GM12878 (cell line): ENCODE measurements around the gene C15orf39. TPM values are rescaled to one million over a fixed set of nuclear protein-coding genes. Genes with fewer than 3 reads are reported as not detected.

Experiments
- CTCF ChIP-seq, 3 experiments: IDR thresholded peaks in 2 of 3; conservative IDR thresholded peaks in 1 of 3; 2 replicates each; pipeline ENCODE4 v1.5.1; 2011; ENCODE audit warnings: low read depth in 3 of 3, low read length in 3 of 3, mild to moderate bottlenecking in 3 of 3, control low read depth in 2 of 3, moderate library complexity in 2 of 3, inconsistent platforms in 1 of 3, mixed read lengths in 1 of 3; ENCODE audit not compliant: control insufficient read depth in 2 of 3, insufficient read depth in 1 of 3; ENCODE audit errors: extremely low read depth in 1 of 3
- EED ChIP-seq: sonication (generic); IDR thresholded peaks from 2 replicates; pipeline ENCODE4 v1.6.1; 2016; ENCODE audit warnings: antibody characterized with exemption, low read depth
- EGR1 ChIP-seq, 2 experiments: IDR thresholded peaks; 1 replicate in 1 of 2; 2 replicates in 1 of 2; pipeline ENCODE4 v1.6.1; 2011 to 2012; ENCODE audit warnings: low read depth in 2 of 2, low read length in 2 of 2, borderline replicate concordance in 1 of 2, mild to moderate bottlenecking in 1 of 2, moderate library complexity in 1 of 2
- IRF4 ChIP-seq: IDR thresholded peaks from 2 replicates; pipeline ENCODE4 v1.6.1; 2011; ENCODE audit warnings: low read depth, low read length
- MEF2A ChIP-seq: IDR thresholded peaks from 2 replicates; pipeline ENCODE4 v1.6.1; 2011; ENCODE audit warnings: low read depth, mild to moderate bottlenecking, low read length, moderate library complexity; ENCODE audit not compliant: insufficient read depth
- MEF2B ChIP-seq: fragments of 450-650 bp; IDR thresholded peaks from 2 replicates; pipeline ENCODE4 v1.6.1; 2018; ENCODE audit warnings: mild to moderate bottlenecking, moderate library complexity; ENCODE audit not compliant: partially characterized antibody, poor library complexity, severe bottlenecking
- MXI1 ChIP-seq: fragments of 150-350 bp; IDR thresholded peaks from 2 replicates; pipeline ENCODE4 v1.6.1; 2011; ENCODE audit warnings: low read depth, mild to moderate bottlenecking, inconsistent platforms, low read length, improper control_type of control experiment
- NBN ChIP-seq: fragments of 450-650 bp; IDR thresholded peaks from 2 replicates; pipeline ENCODE4 v1.6.1; 2016
- RB1 ChIP-seq: fragments of 450-650 bp; formaldehyde crosslinking; IDR thresholded peaks from 2 replicates; pipeline ENCODE4 v1.6.1; 2017; ENCODE audit warnings: mild to moderate bottlenecking, borderline replicate concordance
- RCOR1 ChIP-seq: conservative IDR thresholded peaks from 2 replicates; pipeline ENCODE4 v1.6.1; 2012; ENCODE audit warnings: low read depth, low read length, improper control_type of control experiment
- RELA ChIP-seq: fragments of 450-650 bp; IDR thresholded peaks from 2 replicates; pipeline ENCODE4 v1.8.0; 2014; ENCODE audit warnings: borderline replicate concordance; ENCODE audit not compliant: partially characterized antibody
- RELB ChIP-seq: fragments of 450-650 bp; IDR thresholded peaks from 2 replicates; pipeline ENCODE4 v1.6.1; 2017; ENCODE audit warnings: low read depth, mild to moderate bottlenecking, moderate library complexity
- SP1 ChIP-seq: IDR thresholded peaks from one replicate; pipeline ENCODE4 v1.6.1; 2011; ENCODE audit warnings: low read depth, low read length
- TCF3 ChIP-seq: IDR thresholded peaks from 2 replicates; pipeline ENCODE4 v1.6.1; 2012; ENCODE audit warnings: low read depth, mild to moderate bottlenecking, low read length, borderline replicate concordance; ENCODE audit not compliant: insufficient read depth
- YY1 ChIP-seq: IDR thresholded peaks from 2 replicates; pipeline ENCODE4 v1.6.1; 2011; ENCODE audit warnings: low read depth, mild to moderate bottlenecking, low read length
- ZNF687 ChIP-seq: fragments of 450-650 bp; IDR thresholded peaks from 2 replicates; pipeline ENCODE4 v1.6.1; 2017; ENCODE audit warnings: mild to moderate bottlenecking, moderate library complexity
- polyA plus RNA-seq, 11 experiments: library from polyadenylated mRNA; depleted of rRNA in 4 of 11; unstranded in 6 of 11; stranded (reverse) in 5 of 11; fragments of >200 nt; fragmentation: Nextera tagmentation in 4 of 11; fragmentation: Illumina TruSeq in 1 of 11; extraction: Ambion mirVana in 4 of 11; extraction: Trizol in 1 of 11; gene quantifications; 1 replicate in 1 of 11; 2 replicates in 10 of 11; pipeline versions ENCODE4 v1.2.1 to v1.2.3, GENCODE V29; 2011 to 2016; ENCODE audit warnings: inconsistent platforms in 2 of 11, missing spikeins in 2 of 11, low read depth in 1 of 11
- total RNA-seq, 4 experiments: library from RNA; depleted of rRNA in 3 of 4; stranded (reverse); fragments of >200 nt in 3 of 4; fragmentation: Illumina TruSeq in 1 of 4; extraction: Trizol in 1 of 4; gene quantifications; 2 replicates each; pipeline versions ENCODE4 v1.2.1 to v1.2.3, GENCODE V29; 2013 to 2021
- TF ChIP-seq, protein P1 (sequence below): fragments of 450-650 bp; IDR thresholded peaks from 2 replicates; pipeline ENCODE4 v1.6.1; 2017; ENCODE audit warnings: borderline replicate concordance

The C15orf39 gene
- total and polyA plus RNA-seq, 10 of the 15 experiments (the other 5 are each of a cell fraction or from before 2014, with no cell fraction given) = 2.3 to 139 (median 33.0) TPM

- TF ChIP-seq RELA = peak; percentile 36
- peak; percentile 40; the same call in 1 of the 2 replicates for TF ChIP-seq ZNF687
- TF ChIP-seq TCF3 = 0 out of 2 replicates have a peak, but pooled peaks have one; percentile 65
- peak; percentile 66 for TF ChIP-seq SP1
- TF ChIP-seq IRF4 = peak; percentile 57; the same call in 1 of the 2 replicates
- TF ChIP-seq, protein P1, sequence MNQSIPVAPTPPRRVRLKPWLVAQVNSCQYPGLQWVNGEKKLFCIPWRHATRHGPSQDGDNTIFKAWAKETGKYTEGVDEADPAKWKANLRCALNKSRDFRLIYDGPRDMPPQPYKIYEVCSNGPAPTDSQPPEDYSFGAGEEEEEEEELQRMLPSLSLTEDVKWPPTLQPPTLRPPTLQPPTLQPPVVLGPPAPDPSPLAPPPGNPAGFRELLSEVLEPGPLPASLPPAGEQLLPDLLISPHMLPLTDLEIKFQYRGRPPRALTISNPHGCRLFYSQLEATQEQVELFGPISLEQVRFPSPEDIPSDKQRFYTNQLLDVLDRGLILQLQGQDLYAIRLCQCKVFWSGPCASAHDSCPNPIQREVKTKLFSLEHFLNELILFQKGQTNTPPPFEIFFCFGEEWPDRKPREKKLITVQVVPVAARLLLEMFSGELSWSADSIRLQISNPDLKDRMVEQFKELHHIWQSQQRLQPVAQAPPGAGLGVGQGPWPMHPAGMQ = no peak
- TF ChIP-seq YY1 = peak; percentile 90
- TF ChIP-seq EGR1 (IDR thresholded peaks at IDR 0.05; ENCODE audit: borderline replicate concordance in 1 of 2, low read depth in 2 of 2, low read length in 2 of 2) = 0 out of 3 replicates have a peak, but pooled peaks of 1 of the 2 experiments have one; percentile 48
- 0 out of 2 replicates have a peak, but pooled peaks have one; percentile 39 for TF ChIP-seq RCOR1
- TF ChIP-seq MEF2B = peak; percentile 26
- peak; percentile 37; the same call in 1 of the 2 replicates for TF ChIP-seq RELB
- TF ChIP-seq RB1 = peak; percentile 69; the same call in 1 of the 2 replicates
- TF ChIP-seq NBN = peak; percentile 84
- peak; percentile 65; the same call in 1 of the 2 replicates for TF ChIP-seq EED
- peak; percentile 97 for TF ChIP-seq MXI1
- TF ChIP-seq CTCF (IDR thresholded peaks at IDR 0.05 in 2 of 3, conservative IDR thresholded peaks at IDR 0.05 in 1 of 3; ENCODE audit: control insufficient read depth in 2 of 3, extremely low read depth in 1 of 3, insufficient read depth in 1 of 3, low read depth in 3 of 3, low read length in 3 of 3) = peak; percentile 96 to 99 (median 98); a peak in 5 of 6 replicates
- TF ChIP-seq MEF2A = peak; percentile 62; the same call in 1 of the 2 replicates
Observed at GRCh38 chr15:75204340-75205063, 2.8 kb downstream of the C15orf39 start (continued).
